B cell (primary cell): Measurements from ENCODE around the gene PPCDC. TPM values are rescaled to one million over a fixed set of nuclear protein-coding genes. Genes with fewer than 3 reads are reported as not detected.

Experiments used
- ATAC-seq: fragments of 200-7000 bp; cut with Tn5 transposase; one replicate; pipeline ENCODE4 v1.10.0; 2021; ENCODE audit warnings: low read depth, mild to moderate bottlenecking, moderate number of reproducible peaks, moderate library complexity
- CTCF ChIA-PET: fragments of 350-600 bp; sonication (Branson Sonifier 250); formaldehyde crosslinking; loops from one replicate; lab custom pipeline; 2021; ENCODE audit warnings: antibody characterized with exemption, inconsistent platforms; lab: Charles Lee
- POLR2A ChIA-PET: fragments of 350-600 bp; sonication (Branson Sonifier 250); formaldehyde crosslinking; loops from one replicate; lab custom pipeline; 2021; ENCODE audit warnings: antibody characterized with exemption; lab: Charles Lee
- DNase-seq: peaks from one replicate; pipeline ENCODE4 v3.0.0; 2013
- H2AFZ ChIP-seq: 2 replicates; pipeline ENCODE4 v1.6.1; 2012; ENCODE audit warnings: mild to moderate bottlenecking, low read depth, low read length; ENCODE audit not compliant: insufficient read depth, poor library complexity, severe bottlenecking
- H3K27ac ChIP-seq, 2 donors: 1 replicate in 1 of 2; 2 replicates in 1 of 2; pipeline ENCODE4 v1.5.1; 2012 to 2013; ENCODE audit warnings: low read length in 2 of 2, mild to moderate bottlenecking in 2 of 2, moderate library complexity in 1 of 2
- H3K27me3 ChIP-seq, 4 experiments: fragments of 200-600 bp in 1 of 4; sonication (generic) in 1 of 4; replicated peaks in 1 of 4; 1 replicate in 2 of 4; 2 replicates in 2 of 4; pipeline versions ENCODE4 v1.6.1 to v1.7.0; 2013 to 2016; ENCODE audit warnings: low read length in 3 of 4, mild to moderate bottlenecking in 2 of 4, mixed read lengths in 1 of 4, moderate library complexity in 1 of 4; ENCODE audit not compliant: insufficient read depth in 4 of 4, control insufficient read depth in 3 of 4; ENCODE audit errors: control extremely low read depth in 1 of 4
- H3K36me3 ChIP-seq, 2 experiments: replicated peaks in 1 of 2; 1 replicate in 1 of 2; 2 replicates in 1 of 2; pipeline versions ENCODE4 v1.6.1 to v1.7.1; 2013; ENCODE audit warnings: low read length in 1 of 2; ENCODE audit not compliant: insufficient read depth in 2 of 2, control insufficient read depth in 1 of 2; ENCODE audit errors: control extremely low read depth in 1 of 2, extremely low read depth in 1 of 2
- H3K4me1 ChIP-seq, 2 donors: fragments of 200-600 bp in 1 of 2; sonication (generic) in 1 of 2; 1 replicate in 1 of 2; 2 replicates in 1 of 2; pipeline versions ENCODE4 v1.5.1 to v1.6.1; 2013 to 2017; ENCODE audit warnings: low read length in 2 of 2; ENCODE audit not compliant: control insufficient read depth in 2 of 2, insufficient read depth in 2 of 2
- H3K4me2 ChIP-seq: replicated peaks from 2 replicates; pipeline ENCODE3; 2012; ENCODE audit warnings: mild to moderate bottlenecking, low read depth, low read length; ENCODE audit not compliant: poor library complexity, severe bottlenecking
- H3K4me3 ChIP-seq, 5 experiments: fragments of 200-600 bp in 1 of 5; sonication (generic) in 1 of 5; 1 replicate in 3 of 5; 2 replicates in 2 of 5; pipeline versions ENCODE4 v1.5.1 to v1.7.0; 2011 to 2016; ENCODE audit warnings: low read length in 4 of 5, mild to moderate bottlenecking in 4 of 5, low read depth in 2 of 5, control low read depth in 1 of 5, moderate library complexity in 1 of 5; ENCODE audit not compliant: insufficient read depth in 1 of 5; ENCODE audit errors: control extremely low read depth in 1 of 5, extremely low read depth in 1 of 5
- H3K79me2 ChIP-seq: fragments of 200-600 bp; sonication (generic); one replicate; pipeline ENCODE4 v1.6.0; 2016; ENCODE audit warnings: low read length; ENCODE audit not compliant: control insufficient read depth, insufficient read depth
- H3K9ac ChIP-seq: fragments of 200-600 bp; sonication (generic); 2 replicates; pipeline ENCODE4 v1.6.1; 2017; ENCODE audit warnings: mild to moderate bottlenecking, low read length, moderate library complexity
- H3K9me3 ChIP-seq, 3 donors: one replicate each; pipeline versions ENCODE4 v1.6.1 to v1.7.1; 2013; ENCODE audit warnings: low read length in 2 of 3; ENCODE audit not compliant: control insufficient read depth in 2 of 3, insufficient read depth in 1 of 3; ENCODE audit errors: control extremely low read depth in 1 of 3
- H4K20me1 ChIP-seq: 2 replicates; pipeline ENCODE4 v1.6.0; 2012; ENCODE audit warnings: mild to moderate bottlenecking, low read length; ENCODE audit not compliant: insufficient read depth, control insufficient read depth, poor library complexity, severe bottlenecking
- H3K27ac Mint-ChIP-seq: one replicate; pipeline ENCODE4 v1.8.0; 2021; ENCODE audit warnings: mixed read lengths
- H3K27me3 Mint-ChIP-seq: one replicate; pipeline ENCODE4 v1.8.0; 2021; ENCODE audit warnings: mixed read lengths
- H3K4me1 Mint-ChIP-seq: one replicate; pipeline ENCODE4 v1.8.0; 2021; ENCODE audit warnings: mixed read lengths
- H3K4me3 Mint-ChIP-seq: one replicate; pipeline ENCODE4 v1.8.0; 2021; ENCODE audit warnings: mixed read lengths
- H3K9me3 Mint-ChIP-seq: one replicate; pipeline ENCODE4 v1.8.0; 2022; ENCODE audit warnings: mixed read lengths; ENCODE audit not compliant: insufficient read depth
- CTCF ChIP-seq: fragments of 200-600 bp; IDR thresholded peaks from one replicate; pipeline ENCODE4 v1.8.0; 2022; ENCODE audit warnings: antibody characterized with exemption, mild to moderate bottlenecking
- EZH2 ChIP-seq: IDR thresholded peaks from 2 replicates; pipeline ENCODE4 v1.6.1; 2012; ENCODE audit warnings: borderline replicate concordance, low read depth, mild to moderate bottlenecking, moderate library complexity, low read length; ENCODE audit not compliant: insufficient read depth, poor library complexity, severe bottlenecking
- WGBS: methylation state at CpG from one replicate; pipeline ENCODE4 v1.1.5; 2013; ENCODE audit warnings: missing lambda C conversion rate; ENCODE audit not compliant: insufficient coverage; 5-methylcytosine and 5-hydroxymethylcytosine counted together
- intact Hi-C: fragments of 100-400 bp; cut with micrococcal nuclease; formaldehyde crosslinking; loops from one replicate; pipeline ENCODE4 v1.10.0; 2022
- polyA plus RNA-seq: library from polyadenylated mRNA; depleted of rRNA; stranded (reverse); fragments of >200 nt; gene quantifications from 2 replicates; pipeline ENCODE4 v1.2.3, GENCODE V29; 2012
- total RNA-seq, 2 donors: library from RNA; stranded (reverse); fragments of 120-200 nt in 1 of 2; gene quantifications; 1 replicate in 1 of 2; 2 replicates in 1 of 2; pipeline versions ENCODE4 v1.2.3 to v1.2.4, GENCODE V29; 2013 to 2022

PPCDC gene
- total and polyA plus RNA-seq, 2 donors (not counting 1 experiment from before 2014, with no cell fraction given): 15.1 to 19.7 TPM

GRCh38 chr15:74977599-74977998, 45.8 kb upstream of the PPCDC start:
- intact Hi-C loops: no loop called here
- DNase-seq (no peak), ATAC-seq (no peak)
- H3K9me3 ChIP-seq: no peaks in the 10 kb centered on the region
- no peak overlapping the region for H3K4me3 Mint-ChIP-seq
- no peaks in the 10 kb centered on the region for H3K4me1 ChIP-seq
- H3K27me3 ChIP-seq: peaks cover 0 to 39% (median 19%) of the 10 kb centered on the region in 4 experiments
- H2AFZ ChIP-seq: no peak overlapping the region
- TF ChIP-seq EZH2 (no peak), CTCF (no peak)
- H3K9me3 Mint-ChIP-seq: no peaks in the 10 kb centered on the region
- H3K4me2 ChIP-seq: no peak overlapping the region
- H3K27me3 Mint-ChIP-seq: peaks cover 32% of the 10 kb centered on the region
- H3K4me1 Mint-ChIP-seq: no peaks in the 10 kb centered on the region
- no peak overlapping the region for H3K9ac ChIP-seq
- no peaks in the 10 kb centered on the region for H3K79me2 ChIP-seq
- H4K20me1 ChIP-seq: no peaks in the 10 kb centered on the region
- no peaks in the 10 kb centered on the region for H3K36me3 ChIP-seq
- CTCF ChIA-PET: interaction anchor here (1.1 kb wide), 1 partner anchor 27 kb away, joined by 3 read pairs; no protein-coding TSS in a partner anchor
- no peak overlapping the region for H3K27ac ChIP-seq
- H3K27ac Mint-ChIP-seq: no peak overlapping the region
- no CpG with 5 or more reads among the region's 4 CpGs for WGBS
- no peak overlapping the region for H3K4me3 ChIP-seq
- POLR2A ChIA-PET: no interaction called here

GRCh38 chr15:74978077-74978476, 45.3 kb upstream of the PPCDC start:
- H3K9ac ChIP-seq: no peak overlapping the region
- no peaks in the 10 kb centered on the region for H3K79me2 ChIP-seq
- no peak overlapping the region for H3K4me3 ChIP-seq
- H3K27me3 ChIP-seq: peaks cover 0 to 39% (median 15%) of the 10 kb centered on the region in 4 experiments
- intact Hi-C loops: no loop called here
- H3K27ac Mint-ChIP-seq: no peak overlapping the region
- WGBS: no CpG with 5 or more reads among the region's 1 CpG
- H3K4me1 ChIP-seq: no peaks in the 10 kb centered on the region
- H3K9me3 Mint-ChIP-seq: no peaks in the 10 kb centered on the region
- no peak overlapping the region for H3K4me3 Mint-ChIP-seq
- TF ChIP-seq EZH2 (no peak), CTCF (no peak)
- no peak for DNase-seq
- H3K9me3 ChIP-seq: no peaks in the 10 kb centered on the region
- peaks cover 28% of the 10 kb centered on the region for H3K27me3 Mint-ChIP-seq
- CTCF ChIA-PET: interaction anchor here (1.1 to 1.5 kb wide), 2 partner anchors 18 to 28 kb away, joined by 3 read pairs; no protein-coding TSS in a partner anchor
- H2AFZ ChIP-seq: no peak overlapping the region
- H3K4me2 ChIP-seq: no peak overlapping the region
- ATAC-seq: no peak
- H3K27ac ChIP-seq: no peak overlapping the region
- POLR2A ChIA-PET: no interaction called here
- no peaks in the 10 kb centered on the region for H3K36me3 ChIP-seq
- H3K4me1 Mint-ChIP-seq: no peaks in the 10 kb centered on the region
- no peaks in the 10 kb centered on the region for H4K20me1 ChIP-seq
